ENCODE results near the gene ARHGAP6. TPM values are rescaled to one million over a fixed set of nuclear protein-coding genes. Genes with fewer than 3 reads are reported as not detected.
A peak's percentile ranks its signal among the peaks of the same experiment; 100 is the strongest.

Gene ARHGAP6
- total and polyA plus RNA-seq, 9 of the 15 experiments (the other 6 are each of a cell fraction or from before 2014, with no cell fraction given): 12.5 to 63.6 (median 41.8) TPM

GRCh38 chrX:11423362-11423818, 242.3 kb downstream of the ARHGAP6 start (continued):
- TF ChIP-seq ZNF280A (IDR thresholded peaks at IDR 0.05; ENCODE audit: low read depth, partially characterized antibody) (no peak), ZNF644 (tag; IDR thresholded peaks at IDR 0.05; ENCODE audit: low read depth) (peak; percentile 84; the same call in 1 of the 2 replicates), E2F3 (CRISPR knock-in tag; IDR thresholded peaks at IDR 0.05) (no peak), SP2 (IDR thresholded peaks at IDR 0.05; ENCODE audit: extremely low read depth, low read depth, low read length, poor library complexity, severe bottlenecking) (no peak), MAX (CRISPR knock-in tag; IDR thresholded peaks at IDR 0.05) (no peak), ZFPM2 (CRISPR knock-in tag; IDR thresholded peaks at IDR 0.05) (no peak), TEAD4 (IDR thresholded peaks at IDR 0.05; ENCODE audit: low read length) (peak; percentile 73), TEAD4 (CRISPR knock-in tag; IDR thresholded peaks at IDR 0.05; ENCODE audit: borderline replicate concordance) (no peak), ZNF668 (CRISPR knock-in tag; IDR thresholded peaks at IDR 0.05) (no peak), NR1H2 (CRISPR knock-in tag; IDR thresholded peaks at IDR 0.05) (no peak), STAG1 (CRISPR knock-in tag; IDR thresholded peaks at IDR 0.05; ENCODE audit: borderline replicate concordance) (no peak), SLC30A9 (CRISPR knock-in tag; IDR thresholded peaks at IDR 0.05) (no peak), BRF1 (IDR thresholded peaks at IDR 0.05; ENCODE audit: borderline replicate concordance, extremely low read depth, insufficient read length) (no peak), ZKSCAN1 (IDR thresholded peaks at IDR 0.05; ENCODE audit: low read depth, low read length) (peak; percentile 35; the same call in 1 of the 2 replicates), NFYB (IDR thresholded peaks at IDR 0.05; ENCODE audit: extremely low read depth, insufficient read length) (no peak), ZNF175 (CRISPR knock-in tag; IDR thresholded peaks at IDR 0.05; ENCODE audit: low read depth) (peak; percentile 89), NFATC3 (IDR thresholded peaks at IDR 0.05) (no peak), ZNF511 (CRISPR knock-in tag; IDR thresholded peaks at IDR 0.05) (no peak), NR2C2 (CRISPR knock-in tag; IDR thresholded peaks at IDR 0.05) (no peak), NR2C2 (tag; IDR thresholded peaks at IDR 0.05) (peak; percentile 44; the same call in 1 of the 2 replicates), ZBTB34 (CRISPR knock-in tag; IDR thresholded peaks at IDR 0.05) (no peak), ZBTB9 (CRISPR knock-in tag; IDR thresholded peaks at IDR 0.05) (no peak), ZNF239 (CRISPR knock-in tag; IDR thresholded peaks at IDR 0.05) (no peak), SREBF2 (CRISPR knock-in tag; IDR thresholded peaks at IDR 0.05) (no peak)
